Astrocyte (in vitro differentiated cells and primary cell): ENCODE measurements around the gene GPD2. TPM values are rescaled to one million over a fixed set of nuclear protein-coding genes. Genes with fewer than 3 reads are reported as not detected.

Experiments used
- DNase-seq: peaks from one replicate; pipeline ENCODE4 v3.0.0-alpha.2; 2010; ENCODE audit warnings: low read depth
- FAIRE-seq: peaks from 2 replicates; lab custom pipeline; 2011; peaks lifted over from hg19 to GRCh38; lab: Jason Lieb, UNC
- H2AFZ ChIP-seq: 2 replicates; pipeline ENCODE4 v1.6.0; 2012; ENCODE audit warnings: low read depth, low read length, inconsistent platforms
- H3K27ac ChIP-seq: 2 replicates; pipeline ENCODE4 v1.5.1; 2011; ENCODE audit warnings: low read depth, low read length, inconsistent platforms
- H3K27me3 ChIP-seq: 2 replicates; pipeline ENCODE4 v1.6.0; 2011; ENCODE audit warnings: low read length, inconsistent platforms; ENCODE audit not compliant: insufficient read depth
- H3K36me3 ChIP-seq: 2 replicates; pipeline ENCODE4 v1.5.1; 2011; ENCODE audit warnings: low read length, inconsistent platforms; ENCODE audit not compliant: insufficient read depth
- H3K4me1 ChIP-seq: 2 replicates; pipeline ENCODE4 v1.5.1; 2011; ENCODE audit warnings: low read length, inconsistent platforms; ENCODE audit not compliant: insufficient read depth
- H3K4me2 ChIP-seq: 2 replicates; pipeline ENCODE4 v1.6.0; 2012; ENCODE audit warnings: low read length, inconsistent platforms
- H3K4me3 ChIP-seq: 2 replicates; pipeline ENCODE4 v1.5.1; 2011; ENCODE audit warnings: low read depth, mild to moderate bottlenecking, low read length, inconsistent platforms; ENCODE audit not compliant: insufficient read depth
- H3K79me2 ChIP-seq: 2 replicates; pipeline ENCODE4 v1.6.0; 2012; ENCODE audit warnings: mild to moderate bottlenecking, low read length, inconsistent platforms; ENCODE audit not compliant: insufficient read depth
- H3K9ac ChIP-seq: 2 replicates; pipeline ENCODE4 v1.6.0; 2012; ENCODE audit warnings: mild to moderate bottlenecking, low read length, inconsistent platforms
- H3K9me3 ChIP-seq: 2 replicates; pipeline ENCODE4 v1.5.1; 2012; ENCODE audit warnings: low read depth, mild to moderate bottlenecking, low read length, inconsistent platforms; ENCODE audit not compliant: insufficient read depth
- H4K20me1 ChIP-seq: 2 replicates; pipeline ENCODE4 v1.6.0; 2012; ENCODE audit warnings: low read length, inconsistent platforms; ENCODE audit not compliant: insufficient read depth
- H3K27ac Mint-ChIP-seq: one replicate; pipeline ENCODE4 v1.8.0; 2021; ENCODE audit warnings: mild to moderate bottlenecking, mixed read lengths; ENCODE audit not compliant: unreplicated experiment
- H3K27me3 Mint-ChIP-seq: one replicate; pipeline ENCODE4 v1.8.0; 2021; ENCODE audit warnings: low read depth, mixed read lengths; ENCODE audit not compliant: unreplicated experiment
- H3K36me3 Mint-ChIP-seq: one replicate; pipeline ENCODE4 v1.8.0; 2021; ENCODE audit warnings: low read depth, mixed read lengths; ENCODE audit not compliant: unreplicated experiment
- H3K4me1 Mint-ChIP-seq: one replicate; pipeline ENCODE4 v1.8.0; 2021; ENCODE audit warnings: low read depth, mixed read lengths; ENCODE audit not compliant: unreplicated experiment
- H3K4me3 Mint-ChIP-seq: one replicate; pipeline ENCODE4 v1.8.0; 2021; ENCODE audit warnings: mild to moderate bottlenecking, moderate library complexity, mixed read lengths; ENCODE audit not compliant: unreplicated experiment
- H3K9me3 Mint-ChIP-seq: one replicate; pipeline ENCODE4 v1.8.0; 2021; ENCODE audit warnings: mild to moderate bottlenecking, mixed read lengths; ENCODE audit not compliant: unreplicated experiment
- EZH2 ChIP-seq: IDR thresholded peaks from 2 replicates; pipeline ENCODE4 v1.6.1; 2012; ENCODE audit warnings: mild to moderate bottlenecking, low read length, inconsistent platforms; ENCODE audit not compliant: insufficient read depth
- total RNA-seq: library from RNA; stranded (reverse); gene quantifications from 2 replicates; pipeline ENCODE4 v1.2.1, GENCODE V29; 2021
- TF ChIP-seq, protein P1 (sequence below): IDR thresholded peaks from 2 replicates; pipeline ENCODE4 v1.5.1; 2011; ENCODE audit warnings: low read depth, mild to moderate bottlenecking, inconsistent platforms, low read length, moderate library complexity; ENCODE audit not compliant: insufficient read depth

The GPD2 gene
- total RNA-seq, 1 donor from 2014 or later: 29.0 TPM

DNA sequence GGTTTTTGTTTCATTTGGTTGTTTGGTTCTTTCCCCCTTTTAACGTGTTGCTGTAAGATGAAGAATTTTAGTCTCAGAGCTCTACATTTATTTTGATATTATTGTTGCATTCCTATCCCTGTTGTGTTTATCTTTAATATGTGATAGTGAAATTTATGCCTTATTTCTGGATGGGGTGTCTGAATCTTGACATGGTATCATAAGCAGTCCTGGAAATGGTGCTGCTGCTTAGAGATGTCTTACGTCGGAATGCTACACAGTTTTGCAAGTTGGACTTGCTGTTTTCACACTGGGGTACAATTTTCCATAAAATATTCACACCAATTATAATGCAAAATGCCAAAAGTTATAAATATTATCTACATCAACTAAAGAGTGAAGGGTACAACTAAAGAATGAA lies 164.0 kb downstream of the GPD2 start:
- Histone ChIP-seq H3K4me1 (no peaks in the 10 kb centered on the region), H4K20me1 (no peaks in the 10 kb centered on the region), H3K9me3 (no peaks in the 10 kb centered on the region), H3K9ac (no peak overlapping the region), H3K4me2 (no peak overlapping the region), H2AFZ (no peak overlapping the region), H3K27ac (no peak overlapping the region), H3K27me3 (no peaks in the 10 kb centered on the region), H3K79me2 (no peaks in the 10 kb centered on the region), H3K36me3 (no peaks in the 10 kb centered on the region), H3K4me3 (no peak overlapping the region)
- no peak overlapping the region for H3K27ac Mint-ChIP-seq
- H3K27me3 Mint-ChIP-seq: no peaks in the 10 kb centered on the region
- TF ChIP-seq, protein P1, sequence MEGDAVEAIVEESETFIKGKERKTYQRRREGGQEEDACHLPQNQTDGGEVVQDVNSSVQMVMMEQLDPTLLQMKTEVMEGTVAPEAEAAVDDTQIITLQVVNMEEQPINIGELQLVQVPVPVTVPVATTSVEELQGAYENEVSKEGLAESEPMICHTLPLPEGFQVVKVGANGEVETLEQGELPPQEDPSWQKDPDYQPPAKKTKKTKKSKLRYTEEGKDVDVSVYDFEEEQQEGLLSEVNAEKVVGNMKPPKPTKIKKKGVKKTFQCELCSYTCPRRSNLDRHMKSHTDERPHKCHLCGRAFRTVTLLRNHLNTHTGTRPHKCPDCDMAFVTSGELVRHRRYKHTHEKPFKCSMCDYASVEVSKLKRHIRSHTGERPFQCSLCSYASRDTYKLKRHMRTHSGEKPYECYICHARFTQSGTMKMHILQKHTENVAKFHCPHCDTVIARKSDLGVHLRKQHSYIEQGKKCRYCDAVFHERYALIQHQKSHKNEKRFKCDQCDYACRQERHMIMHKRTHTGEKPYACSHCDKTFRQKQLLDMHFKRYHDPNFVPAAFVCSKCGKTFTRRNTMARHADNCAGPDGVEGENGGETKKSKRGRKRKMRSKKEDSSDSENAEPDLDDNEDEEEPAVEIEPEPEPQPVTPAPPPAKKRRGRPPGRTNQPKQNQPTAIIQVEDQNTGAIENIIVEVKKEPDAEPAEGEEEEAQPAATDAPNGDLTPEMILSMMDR: no peak
- no peak for TF ChIP-seq EZH2
- no peaks in the 10 kb centered on the region for H3K36me3 Mint-ChIP-seq
- DNase-seq (no peak), FAIRE-seq (no peak)
- no peaks in the 10 kb centered on the region for H3K4me1 Mint-ChIP-seq
- H3K4me3 Mint-ChIP-seq: no peak overlapping the region
- H3K9me3 Mint-ChIP-seq: peaks cover 1% of the 10 kb centered on the region

DNA sequence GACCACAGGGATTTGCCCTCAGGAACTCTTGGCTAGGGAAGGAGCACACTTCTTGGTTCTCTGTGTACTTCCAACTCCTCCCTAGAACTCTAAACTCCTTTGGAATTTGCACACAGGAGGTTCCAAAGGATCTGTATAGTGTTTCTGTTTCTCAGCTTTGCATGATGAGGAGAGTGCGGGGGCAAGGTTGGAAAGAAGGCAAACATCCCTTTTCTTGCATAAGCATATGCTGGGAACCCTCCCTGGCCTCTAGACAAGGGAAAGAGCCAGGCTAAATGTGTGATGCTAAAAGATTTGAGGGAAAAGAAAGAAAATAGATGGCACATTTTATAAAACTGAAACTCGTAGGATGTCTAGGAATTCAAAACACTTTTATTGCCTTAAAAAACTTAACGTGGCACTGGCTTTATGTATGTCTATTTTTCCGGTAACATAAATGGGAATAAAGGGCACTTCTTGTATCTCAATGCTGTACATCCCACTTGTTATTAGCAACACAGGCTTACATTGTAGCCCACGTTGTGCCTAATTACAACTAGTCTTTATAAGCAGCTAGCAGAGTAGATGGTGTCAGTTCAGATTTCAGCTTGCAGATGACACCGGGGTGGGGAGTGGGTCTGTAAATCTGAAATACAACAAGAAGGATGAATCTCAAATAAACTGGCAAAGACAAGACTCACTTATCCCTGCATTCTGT lies 165.8 kb downstream of the GPD2 start:
- H3K27me3 ChIP-seq: no peaks in the 10 kb centered on the region
- DNase-seq (no peak), FAIRE-seq (no peak)
- no peaks in the 10 kb centered on the region for H3K9me3 ChIP-seq
- H3K4me1 Mint-ChIP-seq: no peaks in the 10 kb centered on the region
- H3K4me2 ChIP-seq: no peak overlapping the region
- no peak for TF ChIP-seq EZH2
- TF ChIP-seq, protein P1: no peak
- no peaks in the 10 kb centered on the region for H3K27me3 Mint-ChIP-seq
- no peak overlapping the region for H3K4me3 ChIP-seq
- H4K20me1 ChIP-seq: no peaks in the 10 kb centered on the region
- no peaks in the 10 kb centered on the region for H3K79me2 ChIP-seq
- H3K4me1 ChIP-seq: no peaks in the 10 kb centered on the region
- H3K36me3 Mint-ChIP-seq: no peaks in the 10 kb centered on the region
- H3K9ac ChIP-seq: no peak overlapping the region
- H3K9me3 Mint-ChIP-seq: peaks cover 1% of the 10 kb centered on the region
- no peak overlapping the region for H2AFZ ChIP-seq
- no peak overlapping the region for H3K27ac ChIP-seq
- no peaks in the 10 kb centered on the region for H3K36me3 ChIP-seq
- H3K27ac Mint-ChIP-seq: no peak overlapping the region
- H3K4me3 Mint-ChIP-seq: no peak overlapping the region

DNA sequence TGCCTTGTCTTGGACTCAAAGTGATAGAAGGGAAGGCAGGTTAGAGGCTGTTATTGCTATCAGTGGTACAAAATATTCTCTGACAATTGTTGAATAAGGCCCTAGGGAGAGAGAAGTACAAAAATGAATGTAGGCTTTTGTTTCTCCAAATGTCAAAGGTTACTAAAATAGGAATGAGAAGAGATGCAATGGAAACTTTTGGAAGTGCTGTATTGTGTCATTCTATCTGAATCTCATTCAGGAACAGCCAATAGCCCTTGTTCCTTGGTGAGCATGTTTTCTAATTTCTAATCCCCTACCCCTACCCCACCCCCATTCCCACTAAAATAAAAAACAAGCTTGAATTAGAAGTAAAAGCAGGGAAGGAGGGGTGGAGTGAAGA lies 166.4 kb downstream of the GPD2 start:
- H3K4me1 ChIP-seq: no peaks in the 10 kb centered on the region
- no peaks in the 10 kb centered on the region for H3K9me3 ChIP-seq
- no peak overlapping the region for H3K4me3 Mint-ChIP-seq
- no peaks in the 10 kb centered on the region for H3K36me3 Mint-ChIP-seq
- no peaks in the 10 kb centered on the region for H3K27me3 Mint-ChIP-seq
- DNase-seq (no peak), FAIRE-seq (no peak)
- H3K27me3 ChIP-seq: no peaks in the 10 kb centered on the region
- TF ChIP-seq, protein P1: no peak
- no peak for TF ChIP-seq EZH2
- no peak overlapping the region for H3K27ac Mint-ChIP-seq
- H3K4me3 ChIP-seq: no peak overlapping the region
- H3K4me2 ChIP-seq: no peak overlapping the region
- H2AFZ ChIP-seq: no peak overlapping the region
- no peak overlapping the region for H3K9ac ChIP-seq
- H3K27ac ChIP-seq: no peak overlapping the region
- H3K79me2 ChIP-seq: no peaks in the 10 kb centered on the region
- H3K4me1 Mint-ChIP-seq: no peaks in the 10 kb centered on the region
- H4K20me1 ChIP-seq: no peaks in the 10 kb centered on the region
- peaks cover 1% of the 10 kb centered on the region for H3K9me3 Mint-ChIP-seq
- no peaks in the 10 kb centered on the region for H3K36me3 ChIP-seq
